Measurements from ENCODE around the gene CABP4. TPM values are rescaled to one million over a fixed set of nuclear protein-coding genes. Genes with fewer than 3 reads are reported as not detected.

CABP4 gene
- total and polyA plus RNA-seq, 10 of the 15 experiments (the other 5 are each of a cell fraction or from before 2014, with no cell fraction given) = 0.04 to 0.41 (median 0.14) TPM; not detected in 2

GRCh38 chr11:67463680-67464410 is 8.7 kb downstream of the CABP4 start:
- H2AFZ ChIP-seq (ENCODE audit: control insufficient read depth, low read depth, low read length) = peak overlapping the region; percentile 79; the same call in 1 of the 2 replicates
- no peaks in the 10 kb centered on the region for H3K27me3 ChIP-seq (replicated peaks in 1 of 2; ENCODE audit: control insufficient read depth in 2 of 2, insufficient read depth in 2 of 2, low read length in 1 of 2)
- DNase-seq (ENCODE audit: low read depth, low spot score) (no peak), FAIRE-seq (no peak), ATAC-seq (no peak)
- POLR2A ChIA-PET = interaction anchor here (0.6 to 6.3 kb wide), 4 partner anchors 21 to 61 kb away, joined by 3 to 50 read pairs (median 22); partner anchors contain the start of genes CORO1B, PPP1CA, PTPRCAP and RPS6KB2
- in situ Hi-C loops (cut with MboI) = no loop called here
- CTCF ChIA-PET = interaction anchor here (0.6 to 1.4 kb wide), 2 partner anchors 14 to 63 kb away, joined by 3 read pairs; no protein-coding TSS in a partner anchor
- peak overlapping the region; percentile 74 for H3K4me3 ChIP-seq
- RAD21 ChIA-PET (ENCODE audit: unreplicated experiment) = interaction anchor here (1.4 kb wide), 1 partner anchor 26 kb away, joined by 3 read pairs; the partner anchor contains the start of gene PTPRCAP
- peak overlapping the region; percentile 64; the same call in 1 of the 2 replicates for H3K9ac ChIP-seq (ENCODE audit: control insufficient read depth, insufficient read depth, low read length)
- intact Hi-C loops (cut with micrococcal nuclease; ENCODE audit: unreplicated experiment) = no loop called here
- BruUV-seq (replicated peaks) = no TSS peak
- peak overlapping the region; percentile 77 for H3K27ac ChIP-seq (ENCODE audit: control insufficient read depth, insufficient read depth)
- no peaks in the 10 kb centered on the region for H3K9me3 ChIP-seq (replicated peaks; ENCODE audit: control insufficient read depth, insufficient read depth, low read length)
- H3K4me2 ChIP-seq (ENCODE audit: control insufficient read depth, insufficient read depth) = peak overlapping the region; percentile 97
- TF ChIP-seq SIN3A (IDR thresholded peaks at IDR 0.05; ENCODE audit: low read depth, low read length) (0 out of 2 replicates have a peak, but pooled peaks have one; percentile 4), NFYA (IDR thresholded peaks at IDR 0.05; ENCODE audit: borderline replicate concordance, low read depth, low read length) (no peak), GATAD2B (conservative IDR thresholded peaks at IDR 0.05; ENCODE audit: low read depth) (0 out of 2 replicates have a peak, but pooled peaks have one; percentile 15), POLR2A (IDR thresholded peaks at IDR 0.05; ENCODE audit: low read depth, low read length) (peak; percentile 56), BACH1 (IDR thresholded peaks at IDR 0.05; ENCODE audit: borderline replicate concordance) (0 out of 2 replicates have a peak, but pooled peaks have one; percentile 10), SMARCA5 (IDR thresholded peaks at IDR 0.05) (0 out of 2 replicates have a peak, but pooled peaks have one; percentile 12), ZNF207 (IDR thresholded peaks at IDR 0.05; ENCODE audit: borderline replicate concordance) (no peak)
- SMC1A ChIA-PET (ENCODE audit: uncharacterized antibody, unreplicated experiment) = no interaction called here
- H3K4me1 ChIP-seq (ENCODE audit: control insufficient read depth, insufficient read depth, low read length) = peaks cover 41% of the 10 kb centered on the region
- 51% methylated on average over 20 of the region's 20 CpGs for WGBS (ENCODE audit: insufficient coverage, insufficient replicate concordance, low lambda C conversion rate, missing lambda C conversion rate)
- H3K79me2 ChIP-seq (ENCODE audit: control insufficient read depth, insufficient read depth, low read length) = peaks cover 14% of the 10 kb centered on the region
- H3K36me3 ChIP-seq (ENCODE audit: control insufficient read depth in 2 of 2, insufficient read depth in 2 of 2, low read length in 1 of 2) = no peaks in the 10 kb centered on the region; a peak in 1 of 4 replicates
- no peaks in the 10 kb centered on the region for H4K20me1 ChIP-seq (ENCODE audit: control insufficient read depth, insufficient read depth)

Measured in GM12878 (cell line).